LHCN-M2 (cell line): ENCODE data around the gene KNCN. TPM values are rescaled to one million over a fixed set of nuclear protein-coding genes. Genes with fewer than 3 reads are reported as not detected.

Experiments
- DNase-seq: peaks from one replicate; pipeline ENCODE4 v3.0.0-alpha.2; 2012; ENCODE audit warnings: low read depth
- total RNA-seq: library from RNA; depleted of rRNA; stranded (reverse); fragments of >200 nt; gene quantifications from 2 replicates; pipeline ENCODE4 v1.2.3, GENCODE V29; 2014

The KNCN gene
- total RNA-seq, 1 experiment from 2014 or later: not detected

DNA sequence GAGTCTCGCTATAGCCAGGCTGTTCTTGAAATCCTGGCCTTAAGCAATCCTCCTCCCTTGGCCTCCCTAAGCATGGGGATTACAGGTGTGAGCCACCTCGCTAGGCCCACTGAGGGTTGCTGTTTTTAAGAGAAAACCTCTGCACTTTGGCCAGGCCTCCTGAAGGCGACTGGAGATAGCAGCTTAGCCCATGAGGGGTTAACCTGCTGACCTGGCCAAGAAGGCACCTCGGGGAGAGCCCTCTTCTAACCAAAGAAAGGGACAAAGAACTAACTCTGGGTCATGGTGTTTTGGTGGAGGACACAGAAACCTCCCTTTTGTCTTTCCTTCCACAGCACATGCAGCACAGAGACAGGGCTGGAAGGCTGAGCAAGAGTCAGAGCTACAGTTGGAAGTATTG is 17.7 kb upstream of the KNCN start:
- DNase-seq: no peak

GRCh38 chr1:46568461-46568891 is 17.0 kb upstream of the KNCN start:
- DNase-seq: no peak

- no peak for DNase-seq
Observed at GRCh38 chr1:46563341-46563740, 11.9 kb upstream of the KNCN start.

GRCh38 chr1:46562498-46562897 is 11.1 kb upstream of the KNCN start:
- no peak for DNase-seq

GRCh38 chr1:46558966-46559365 is 7.5 kb upstream of the KNCN start:
- DNase-seq: no peak

- DNase-seq: no peak
Observed at GRCh38 chr1:46558141-46558963, 6.9 kb upstream of the KNCN start.

DNA sequence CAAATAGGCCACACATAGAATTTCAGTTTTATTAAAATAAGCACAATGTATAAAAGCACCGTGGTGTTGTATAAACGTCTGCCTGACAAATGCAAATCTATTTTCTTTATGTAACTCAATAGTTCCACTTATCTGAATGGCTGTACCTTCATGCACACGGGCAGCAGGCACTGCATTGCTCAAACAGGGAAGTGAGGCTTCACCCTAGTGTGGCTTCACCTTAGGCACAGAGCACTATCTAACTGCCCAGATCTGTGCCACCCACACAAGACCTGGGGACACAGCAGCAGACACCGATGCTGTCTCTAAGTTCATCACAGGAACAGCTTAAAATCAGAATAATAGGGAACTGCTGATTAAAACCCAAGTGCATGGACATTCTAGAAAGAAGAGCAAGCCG is 6.0 kb upstream of the KNCN start:
- no peak for DNase-seq

- DNase-seq: peak; percentile 88
Observed at GRCh38 chr1:46556822-46557221, 5.4 kb upstream of the KNCN start.

GRCh38 chr1:46555826-46556619 is 4.6 kb upstream of the KNCN start:
- DNase-seq: no peak

GRCh38 chr1:46554597-46555381 is 3.3 kb upstream of the KNCN start:
- no peak for DNase-seq

GRCh38 chr1:46554236-46554596 is 2.8 kb upstream of the KNCN start:
- no peak for DNase-seq

- no peak for DNase-seq
Observed at GRCh38 chr1:46553506-46553905, 2.1 kb upstream of the KNCN start.

GRCh38 chr1:46552357-46553237 is 1.1 kb upstream of the KNCN start:
- no peak for DNase-seq

- DNase-seq: peak; percentile 16
Observed at GRCh38 chr1:46550751-46551231, 656 bp downstream of the KNCN start.

DNA sequence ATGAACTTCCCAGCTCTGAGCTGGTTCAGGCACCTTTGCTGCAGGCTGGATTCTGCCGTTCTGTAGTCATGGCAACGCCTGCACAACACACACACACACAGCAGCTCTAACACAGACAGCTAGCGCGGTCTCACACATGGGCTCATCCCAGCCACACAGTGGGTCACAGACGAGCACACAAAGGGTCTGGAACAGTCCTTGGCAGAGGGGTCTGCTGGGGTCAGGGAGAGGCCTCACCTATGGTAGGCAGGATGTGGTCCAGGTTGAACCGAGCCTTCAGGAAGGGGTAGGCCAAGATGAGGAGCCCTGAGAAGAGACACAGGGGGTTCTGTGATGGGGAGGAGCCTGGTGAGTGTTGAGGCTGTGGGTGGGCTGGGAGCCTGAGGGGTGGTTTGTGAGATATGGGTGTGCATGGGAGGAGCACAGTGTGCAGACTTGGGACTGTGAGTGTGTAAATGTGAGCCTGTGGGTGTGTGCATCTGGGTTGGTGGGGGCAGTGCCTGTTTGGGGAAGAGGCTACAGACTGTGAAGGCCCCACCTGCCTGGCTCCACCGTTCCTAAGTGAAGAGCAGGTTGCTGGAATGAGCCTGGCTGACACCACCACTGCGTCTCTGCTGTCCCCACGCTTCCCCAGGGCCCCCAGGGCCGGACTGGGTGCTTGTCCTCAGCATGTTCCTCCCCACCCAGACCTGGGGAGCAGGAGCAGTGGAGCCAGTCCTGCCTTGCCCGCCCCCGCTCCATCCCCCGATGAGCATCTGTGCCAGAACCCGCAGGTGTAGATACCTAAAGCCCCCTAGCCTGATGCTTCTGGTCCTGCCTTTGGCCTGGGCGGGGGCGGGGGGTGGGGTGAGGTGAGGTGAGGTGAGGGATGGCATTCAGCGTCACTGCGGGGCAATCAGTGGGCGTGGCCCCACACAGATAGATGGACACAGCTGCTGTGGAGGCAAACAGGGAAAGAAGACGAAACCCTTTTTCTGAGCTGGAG is 1.5 kb downstream of the KNCN start:
- peak; percentile 50 for DNase-seq

- peak; percentile 55 for DNase-seq
Observed at GRCh38 chr1:46547481-46548383, 3.7 kb downstream of the KNCN start.

GRCh38 chr1:46546210-46546609 is 5.2 kb downstream of the KNCN start:
- no peak for DNase-seq

DNA sequence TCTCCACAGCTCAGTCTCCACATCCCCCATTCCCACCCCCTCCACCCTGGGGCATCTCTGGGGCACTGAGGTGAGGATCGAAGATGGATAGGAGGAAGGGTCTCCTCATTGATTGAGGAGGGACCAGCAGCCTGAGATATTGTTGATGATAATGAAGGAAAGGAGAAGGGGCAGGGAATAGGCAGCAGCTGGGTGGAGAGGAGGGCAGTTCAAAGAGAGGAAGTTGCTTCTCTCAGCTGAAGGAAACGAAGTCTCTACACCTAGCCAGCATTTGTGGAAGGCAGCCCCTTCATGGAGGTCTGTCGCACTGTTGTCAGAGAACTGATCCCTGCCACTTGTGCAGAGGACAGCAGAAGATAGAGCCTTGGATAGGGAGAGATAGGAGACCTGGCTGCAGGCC is 5.7 kb downstream of the KNCN start:
- DNase-seq: no peak
